ENCODE results near the gene ITPRIP. TPM values are rescaled to one million over a fixed set of nuclear protein-coding genes. Genes with fewer than 3 reads are reported as not detected.

The ITPRIP gene
- total and polyA plus RNA-seq, 2 of the 8 experiments (the other 6 are each of a cell fraction or from before 2014, with no cell fraction given), result 15.3 to 16.9 TPM

- no peak overlapping the region for H3K27ac ChIP-seq (ENCODE audit: low read depth, low read length)
- TF ChIP-seq GTF2F1 (IDR thresholded peaks at IDR 0.05; ENCODE audit: borderline replicate concordance, low read depth, low read length) (no peak), POU5F1 (IDR thresholded peaks at IDR 0.05; ENCODE audit: low read depth, low read length) (no peak), PHF8 (conservative IDR thresholded peaks at IDR 0.05; ENCODE audit: low read depth, low read length) (no peak), NRF1 (IDR thresholded peaks at IDR 0.05; ENCODE audit: low read depth, low read length) (no peak), BCL11A (IDR thresholded peaks at IDR 0.05; ENCODE audit: low read depth in 2 of 2, low read length in 2 of 2) (no peak), CBX5 (IDR thresholded peaks at IDR 0.05; ENCODE audit: low read depth, low read length) (no peak), CREB1 (IDR thresholded peaks at IDR 0.05) (no peak), CEBPB (IDR thresholded peaks at IDR 0.05; ENCODE audit: low read depth, low read length) (no peak), HDAC6 (IDR thresholded peaks at IDR 0.05; ENCODE audit: low read depth, low read length) (no peak), RNF2 (IDR thresholded peaks at IDR 0.05; ENCODE audit: borderline replicate concordance, low read depth, low read length, missing control alignments, poor library complexity, severe bottlenecking) (no peak)
- TF ChIP-seq, protein P1, sequence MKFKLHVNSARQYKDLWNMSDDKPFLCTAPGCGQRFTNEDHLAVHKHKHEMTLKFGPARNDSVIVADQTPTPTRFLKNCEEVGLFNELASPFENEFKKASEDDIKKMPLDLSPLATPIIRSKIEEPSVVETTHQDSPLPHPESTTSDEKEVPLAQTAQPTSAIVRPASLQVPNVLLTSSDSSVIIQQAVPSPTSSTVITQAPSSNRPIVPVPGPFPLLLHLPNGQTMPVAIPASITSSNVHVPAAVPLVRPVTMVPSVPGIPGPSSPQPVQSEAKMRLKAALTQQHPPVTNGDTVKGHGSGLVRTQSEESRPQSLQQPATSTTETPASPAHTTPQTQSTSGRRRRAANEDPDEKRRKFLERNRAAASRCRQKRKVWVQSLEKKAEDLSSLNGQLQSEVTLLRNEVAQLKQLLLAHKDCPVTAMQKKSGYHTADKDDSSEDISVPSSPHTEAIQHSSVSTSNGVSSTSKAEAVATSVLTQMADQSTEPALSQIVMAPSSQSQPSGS (IDR thresholded peaks at IDR 0.05; ENCODE audit: low read length), result no peak
Measured at GRCh38 chr10:104273899-104274575, 64.2 kb downstream of the ITPRIP start.

More at GRCh38 chr10:104273899-104274575, 64.2 kb downstream of the ITPRIP start:
- Histone ChIP-seq H3K4me2 (ENCODE audit: insufficient read depth in 1 of 2, low read depth in 2 of 2, low read length in 2 of 2) (peak overlapping the region; percentile 59 to 70; a peak in 1 of 4 replicates), H2BK12ac (ENCODE audit: low read depth, low read length) (no peak overlapping the region), H4K5ac (ENCODE audit: insufficient read length, low read depth, low read length) (no peak overlapping the region), H3K56ac (replicated peaks; ENCODE audit: insufficient read length, low read depth, low read length) (no peak overlapping the region), H3K79me2 (ENCODE audit: control insufficient read depth in 1 of 2, insufficient read depth in 2 of 2, low read length in 2 of 2) (no peaks in the 10 kb centered on the region), H3K18ac (ENCODE audit: extremely low read depth, low read length) (no peak overlapping the region), H3K4me3 (ENCODE audit: extremely low read depth in 1 of 4, insufficient read depth in 2 of 4, low read depth in 3 of 4, low read length in 4 of 4) (peak overlapping the region in 1 of 4 experiments; percentile 61; a peak in 2 of 8 replicates), H3K79me1 (ENCODE audit: low read depth, low read length) (no peaks in the 10 kb centered on the region), H3K23ac (ENCODE audit: insufficient read length) (no peak overlapping the region), H3K9ac (replicated peaks in 1 of 4; ENCODE audit: extremely low read depth in 1 of 4, low read depth in 3 of 4, low read length in 3 of 4) (no peak overlapping the region), H3K23me2 (ENCODE audit: low read depth, low read length) (no peaks in the 10 kb centered on the region), H3K14ac (ENCODE audit: insufficient read length) (no peak overlapping the region), H2BK15ac (ENCODE audit: low read length) (no peak overlapping the region), H4K8ac (ENCODE audit: extremely low read depth, insufficient read depth, low read length) (no peak overlapping the region), H4K20me1 (replicated peaks in 1 of 2; ENCODE audit: control insufficient read depth in 1 of 2, insufficient read depth in 2 of 2, low read length in 2 of 2) (no peaks in the 10 kb centered on the region), H2BK5ac (ENCODE audit: low read depth, low read length) (no peak overlapping the region), H4K91ac (replicated peaks; ENCODE audit: insufficient read length, low read length) (no peak overlapping the region), H2BK20ac (ENCODE audit: low read length) (no peak overlapping the region), H3K27me3 (replicated peaks in 1 of 4; ENCODE audit: control insufficient read depth in 3 of 4, extremely low read depth in 1 of 4, insufficient read depth in 3 of 4, low read length in 3 of 4) (peaks cover 0 to 7% (median 2%) of the 10 kb centered on the region in 4 experiments; a peak in 2 of 7 replicates), H2AK5ac (ENCODE audit: low read depth, low read length) (no peak overlapping the region), H3K36me3 (ENCODE audit: control insufficient read depth in 2 of 4, insufficient read depth in 4 of 4, low read length in 3 of 4) (peaks cover 0 to 2% (median 0%) of the 10 kb centered on the region in 4 experiments; a peak in 2 of 8 replicates), H3K4me1 (replicated peaks in 1 of 4; ENCODE audit: control insufficient read depth in 3 of 4, insufficient read depth in 4 of 4, low read length in 3 of 4) (peaks cover 0 to 1% (median 0%) of the 10 kb centered on the region in 4 experiments; a peak in 2 of 7 replicates), H3K4ac (replicated peaks; ENCODE audit: insufficient read length, low read depth, low read length) (no peak overlapping the region), H2AFZ (ENCODE audit: low read length) (peak overlapping the region; percentile 76), H2BK120ac (replicated peaks; ENCODE audit: low read depth, low read length) (no peak overlapping the region), H3K9me3 (ENCODE audit: insufficient read depth in 2 of 2, low read depth in 1 of 2, low read length in 1 of 2) (no peaks in the 10 kb centered on the region)
- POLR2A ChIA-PET (ENCODE audit: partially characterized antibody), result interaction anchor here (1.2 to 3.4 kb wide), 8 partner anchors 15 to 153 kb away, joined by 3 to 20 read pairs (median 6); partner anchors contain the start of genes CFAP58, GSTO1, ITPRIP and SFR1
- CTCF ChIA-PET (ENCODE audit: partially characterized antibody), result interaction anchor here (0.6 to 8.7 kb wide), 58 partner anchors 8 to 561 kb away, joined by 3 to 146 read pairs (median 5); partner anchors contain the start of genes CFAP43, CFAP58, GSTO1 and ITPRIP
- WGBS, 2 experiments (ENCODE audit: extremely low coverage in 1 of 2, insufficient coverage in 1 of 2, insufficient read length in 1 of 2, insufficient replicate concordance in 2 of 2, low coverage in 1 of 2, low lambda C conversion rate in 2 of 2, missing lambda C conversion rate in 1 of 2), result 87% methylated on average over 4 of the region's 4 CpGs; no CpG with 5 or more reads in 1 of the 2 experiments
- DNase-seq (ENCODE audit: low read depth in 1 of 2, low spot score in 2 of 2) (no peak), FAIRE-seq (no peak)

Measured in H1 (cell line).